Measurements from ENCODE around the gene SLC4A8. TPM values are rescaled to one million over a fixed set of nuclear protein-coding genes. Genes with fewer than 3 reads are reported as not detected.

SLC4A8 gene
- total and polyA plus RNA-seq, 9 of the 15 experiments (the other 6 are each of a cell fraction or from before 2014, with no cell fraction given) = 0.04 to 1.5 (median 0.12) TPM; not detected in 2

DNA sequence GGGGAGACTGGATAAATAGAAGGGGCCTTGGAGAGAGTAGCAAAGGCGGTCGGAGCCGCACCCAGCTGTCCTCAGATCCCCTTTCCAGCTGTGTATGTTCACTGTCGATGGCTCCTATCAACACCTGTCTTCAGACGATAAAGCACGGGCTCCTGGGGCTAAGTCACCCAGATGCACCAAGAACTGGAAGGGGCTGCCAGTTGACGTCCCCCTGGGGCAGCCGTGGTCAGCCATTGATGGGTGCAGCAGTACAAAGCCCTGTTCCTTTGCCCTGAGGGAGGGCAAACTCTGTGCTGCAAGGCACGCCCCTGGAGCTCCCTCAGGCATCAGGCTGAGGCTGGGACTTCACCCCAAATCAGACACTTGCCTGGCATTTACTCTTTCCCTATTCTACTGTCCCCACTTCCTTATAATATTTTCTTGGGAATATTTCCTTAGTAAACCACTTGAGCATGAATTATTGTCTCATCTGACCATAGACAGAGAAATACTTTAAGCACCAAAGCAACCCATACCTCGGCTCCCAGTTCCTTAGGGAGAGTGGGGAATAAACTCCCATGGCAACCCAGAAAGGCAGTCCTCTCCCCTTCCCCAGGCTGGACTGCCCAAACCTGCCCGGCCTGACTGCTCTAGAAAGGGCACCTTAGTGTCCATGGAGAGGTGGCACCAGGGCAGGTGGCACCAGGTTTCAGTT, 106.8 kb downstream of the SLC4A8 start (continued):
- TF ChIP-seq ATF3 (IDR thresholded peaks at IDR 0.05) = no peak
- TF ChIP-seq ATF3 (CRISPR knock-in tag; conservative IDR thresholded peaks at IDR 0.05) = no peak
- TF ChIP-seq TAL1 (IDR thresholded peaks at IDR 0.05) = peak; percentile 42

- ATAC-seq = peak; percentile 97
- intact Hi-C loops (cut with micrococcal nuclease) = loop anchor here (1.0 to 10.0 kb wide), 3 partner anchors 111 to 345 kb away; no protein-coding TSS in a partner anchor
- WGBS (ENCODE audit: insufficient coverage, low coverage, missing lambda C conversion rate) = 0% methylated on average over 10 of the region's 11 CpGs
- TF ChIP-seq REST (IDR thresholded peaks at IDR 0.05; ENCODE audit: borderline replicate concordance) (peak; percentile 68; the same call in 1 of the 2 replicates), REST (CRISPR knock-in tag; IDR thresholded peaks at IDR 0.05; ENCODE audit: low read depth) (no peak), SMC3 (conservative IDR thresholded peaks at IDR 0.05; ENCODE audit: insufficient read depth, low read depth, low read length) (peak; percentile 72), CTCF (IDR thresholded peaks at IDR 0.05 in 2 of 3, conservative IDR thresholded peaks at IDR 0.05 in 1 of 3; ENCODE audit: insufficient read depth in 2 of 3, low read depth in 1 of 3, low read length in 3 of 3) (peak; percentile 85 to 88 (median 85))
Measured at GRCh38 chr12:51531978-51532497, 107.4 kb downstream of the SLC4A8 start.

More at GRCh38 chr12:51531978-51532497, 107.4 kb downstream of the SLC4A8 start:
- FAIRE-seq = peak; percentile 96
- CTCF ChIA-PET (ENCODE audit: low intra/inter-chr PET ratio) = interaction anchor here (1.7 to 1.9 kb wide), 2 partner anchors 107 to 110 kb away, joined by 5 to 19 read pairs; partner anchors contain the start of gene SLC4A8
- H3K4me2 ChIP-seq (ENCODE audit: insufficient read depth, low read length) = no peak overlapping the region
- no peak overlapping the region for H3K9ac ChIP-seq (ENCODE audit: insufficient read depth in 1 of 2, low read depth in 2 of 2, low read length in 2 of 2)
- H4K20me1 ChIP-seq (replicated peaks; ENCODE audit: control insufficient read depth, insufficient read depth, low read length) = peaks cover 5% of the 10 kb centered on the region; the same call in 1 of the 2 replicates
- no peaks in the 10 kb centered on the region for H3K9me1 ChIP-seq (ENCODE audit: control insufficient read depth, insufficient read depth, low read length)
- BruUV-seq (replicated peaks) = no TSS peak
- H3K9me3 ChIP-seq (replicated peaks; ENCODE audit: control insufficient read depth, insufficient read depth, low read depth, low read length) = no peaks in the 10 kb centered on the region
- no peaks in the 10 kb centered on the region for H3K36me3 ChIP-seq (ENCODE audit: control insufficient read depth, insufficient read depth, low read length)
- POLR2A ChIA-PET = interaction anchor here (0.7 to 1.1 kb wide), 6 partner anchors 10 to 1745 kb away, joined by 3 to 5 read pairs (median 4); no protein-coding TSS in a partner anchor
- no peaks in the 10 kb centered on the region for H3K79me2 ChIP-seq (ENCODE audit: control insufficient read depth, insufficient read depth, low read length)
- in situ Hi-C loops (cut with MboI) = no loop called here
- H3K4me3 ChIP-seq = no peak overlapping the region
- H3K27me3 ChIP-seq (ENCODE audit: control insufficient read depth in 2 of 2, insufficient read depth in 2 of 2, low read length in 2 of 2) = peaks cover 5 to 36% of the 10 kb centered on the region in 2 experiments; a peak in 3 of 5 replicates
- H3K27ac ChIP-seq (ENCODE audit: extremely low read depth, low read depth, low read length) = no peak overlapping the region
- no peak overlapping the region for H2AFZ ChIP-seq (ENCODE audit: low read depth, low read length)
- H3K4me1 ChIP-seq (replicated peaks in 1 of 2; ENCODE audit: control insufficient read depth in 2 of 2, insufficient read depth in 2 of 2, low read length in 2 of 2) = no peaks in the 10 kb centered on the region
- DNase-seq (ENCODE audit: extremely low read depth in 1 of 4, low spot score in 3 of 4) = peak; percentile 75 to 80 (median 80)

Data from K562 (cell line).